Germinal center (tissue), 1 donor: Measurements from ENCODE around the gene DNAAF5.
"Not testable (repeated sequence)": the region's sequence is repeated elsewhere in the genome, so short reads cannot be mapped to it uniquely, and the experiment has no call there.

Experiments
- DNase-seq: peaks from one replicate; pipeline ENCODE4 v3.0.0; 2012; ENCODE audit warnings: mixed read lengths, low spot score

DNAAF5 gene

DNA sequence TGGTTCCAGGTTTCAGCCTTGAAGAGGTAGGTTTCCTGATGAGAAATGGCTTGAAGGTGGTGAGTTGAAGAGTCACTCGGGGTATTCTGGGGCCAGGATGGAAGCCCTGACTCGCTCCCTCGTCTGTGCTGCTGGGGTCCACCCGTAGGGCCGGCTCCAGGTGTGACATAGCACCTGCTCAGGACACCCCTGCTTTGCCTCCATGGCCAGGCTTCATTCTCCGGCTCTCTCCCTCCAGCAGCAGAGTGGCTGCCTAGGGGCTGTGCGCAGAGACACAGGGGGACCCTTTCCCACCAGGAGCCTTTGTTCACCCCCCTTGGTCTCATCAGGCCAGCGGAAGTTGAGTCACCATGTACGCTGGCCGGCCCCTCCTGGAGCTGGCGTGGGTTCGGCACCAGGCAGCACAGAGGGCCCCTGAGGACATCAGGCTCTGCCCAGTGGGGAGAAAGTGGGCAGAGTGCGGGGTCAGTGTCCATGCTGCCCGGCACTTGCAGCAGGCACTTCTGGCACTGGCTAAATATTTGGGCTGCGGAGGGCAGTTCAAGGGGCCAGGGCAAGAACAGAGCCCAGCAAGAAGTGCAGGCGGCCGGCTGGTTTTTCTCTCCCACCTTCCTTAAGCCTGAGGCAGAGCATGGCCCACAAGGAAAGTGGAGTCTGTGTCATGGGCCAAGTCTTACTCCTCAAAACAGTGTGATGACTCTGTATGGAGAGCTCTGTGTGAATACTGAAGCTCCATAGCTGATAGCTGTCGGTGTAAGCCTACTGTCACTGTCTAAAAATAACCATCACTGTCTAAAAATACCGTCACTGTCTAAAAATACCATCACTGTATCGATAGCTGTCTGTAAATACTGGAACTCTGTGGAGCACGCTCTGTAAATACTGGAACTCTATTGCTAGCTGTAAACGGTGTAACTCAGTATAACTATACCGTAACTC, 4.3 kb downstream of the DNAAF5 start:
- DNase-seq = no peak

DNA sequence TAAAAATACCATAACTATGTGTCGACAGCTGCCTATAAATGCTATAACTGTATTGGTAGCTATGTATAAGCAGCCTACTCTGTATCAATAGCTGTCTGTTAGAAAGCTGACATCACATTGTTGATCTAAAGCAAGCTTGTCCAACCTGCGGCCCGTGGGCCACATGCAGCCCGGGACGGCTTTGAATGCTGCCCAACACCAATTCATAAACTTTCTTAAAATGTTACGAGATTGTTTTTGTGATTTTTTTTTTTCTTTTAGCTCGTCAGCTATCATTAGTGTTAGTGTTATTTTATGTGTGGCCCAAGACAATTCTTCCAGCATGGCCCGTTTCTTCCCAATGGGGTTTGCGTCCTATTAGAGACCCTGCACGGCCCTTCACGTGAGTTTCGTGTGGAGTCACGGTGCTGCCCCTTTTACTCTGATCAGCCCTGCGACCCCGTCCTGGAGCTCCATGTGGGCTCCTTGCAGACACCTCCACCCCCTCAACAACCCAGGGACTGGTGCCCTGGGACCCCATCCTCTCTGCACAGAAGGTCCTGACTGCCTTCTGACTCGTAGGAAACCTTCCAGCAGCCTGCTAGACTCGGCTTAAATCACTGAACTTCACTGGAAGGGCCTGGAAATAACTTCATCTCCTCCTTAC, 5.1 kb downstream of the DNAAF5 start:
- DNase-seq = no peak

DNA sequence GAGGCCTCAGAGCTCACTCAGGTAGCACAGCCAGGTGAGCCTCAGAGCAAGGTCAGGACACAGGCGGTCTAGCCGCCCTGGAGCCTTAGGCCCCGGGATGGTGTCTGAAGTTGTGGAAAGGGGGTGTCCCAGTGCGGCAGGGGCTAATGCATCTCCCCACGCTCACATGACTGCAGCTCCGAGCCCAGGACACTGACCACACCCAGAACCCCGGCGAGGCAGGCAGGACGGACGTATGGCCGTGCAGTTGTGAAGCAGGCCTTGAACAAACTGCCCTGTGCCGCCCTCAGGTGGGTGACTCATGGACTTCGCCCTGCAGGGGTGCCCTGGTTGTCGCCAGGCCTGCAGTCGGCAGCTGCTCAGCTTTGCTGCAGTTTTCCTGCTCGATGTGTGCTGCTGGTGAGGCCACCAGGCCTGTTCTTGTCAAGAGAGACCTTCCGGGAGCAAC, 5.6 kb downstream of the DNAAF5 start:
- no peak for DNase-seq

DNA sequence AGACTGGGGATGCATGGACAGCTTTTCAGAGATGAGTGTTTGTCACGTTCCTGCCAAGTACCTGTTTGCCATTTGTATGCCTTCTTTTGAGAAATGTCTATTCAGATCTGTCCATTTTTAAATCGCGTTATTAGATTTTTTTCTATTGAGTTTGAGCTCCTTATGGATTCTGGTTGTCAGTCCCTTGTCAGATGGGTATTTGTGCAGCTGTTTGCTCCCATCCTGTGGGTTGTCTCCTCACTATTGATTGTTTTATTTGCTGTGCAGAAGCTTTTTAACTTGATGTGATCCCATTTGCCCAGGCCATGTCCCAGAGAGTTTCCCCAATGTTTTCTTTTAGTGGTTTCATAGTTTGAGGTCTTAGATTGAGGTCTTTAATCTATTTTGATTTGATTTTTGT, 6.1 kb downstream of the DNAAF5 start:
- no peak for DNase-seq

DNA sequence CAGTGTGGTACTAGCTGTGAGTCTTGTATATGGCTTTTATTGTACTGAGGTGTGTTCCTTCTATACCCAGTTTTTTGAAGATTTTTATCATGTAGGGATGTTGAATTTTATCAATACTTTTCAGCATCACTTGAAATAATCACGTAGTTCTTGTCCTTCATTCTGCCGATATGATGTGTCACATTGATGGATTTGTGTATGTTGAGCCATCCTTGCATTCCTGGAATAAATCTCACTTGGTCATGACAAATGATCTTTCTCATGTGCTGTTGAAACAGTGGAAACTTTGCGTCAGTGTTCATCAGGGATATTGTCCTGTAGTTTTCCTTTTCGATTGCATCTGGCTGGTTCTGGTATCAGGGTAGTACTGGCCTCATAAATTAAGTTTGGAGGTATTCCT, 7.7 kb downstream of the DNAAF5 start:
- DNase-seq = no peak

DNA sequence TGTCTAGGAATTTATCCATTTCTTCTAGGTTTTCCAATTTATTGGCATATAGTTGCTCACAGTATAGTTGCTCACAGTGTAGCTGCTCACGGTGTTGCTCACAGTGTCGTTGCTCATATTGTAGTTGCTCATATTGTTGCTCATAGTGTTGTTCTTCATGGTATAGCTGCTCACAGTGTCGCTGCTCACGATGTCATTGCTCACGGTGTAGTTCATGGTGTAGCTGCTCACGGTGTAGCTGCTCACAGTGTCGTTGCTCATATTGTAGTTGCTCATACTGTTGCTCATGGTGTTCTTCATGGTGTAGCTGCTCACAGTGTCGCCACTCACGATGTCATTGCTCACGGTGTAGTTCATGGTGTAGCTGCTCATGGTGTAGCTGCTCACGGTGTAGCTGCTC, 8.3 kb downstream of the DNAAF5 start:
- no peak for DNase-seq

DNA sequence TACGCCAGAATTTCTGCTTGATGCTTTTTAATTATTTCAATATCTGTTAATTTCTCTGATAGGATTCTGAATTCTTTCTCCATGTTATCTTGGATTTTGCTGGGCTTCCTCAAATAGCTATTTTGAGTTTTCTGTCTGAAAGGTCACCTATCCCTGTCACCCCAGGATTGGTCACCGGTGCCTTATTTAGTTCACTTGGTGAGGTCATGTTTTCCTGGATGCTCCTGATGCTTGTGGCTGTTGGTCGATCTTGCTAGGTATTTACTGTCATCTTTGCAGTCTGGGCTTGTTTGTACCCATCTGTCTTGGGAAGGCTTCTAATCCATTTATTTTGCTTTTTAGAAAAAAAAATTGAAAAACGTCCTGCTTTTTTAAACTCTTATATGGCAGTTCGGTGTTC, 11.7 kb downstream of the DNAAF5 start:
- DNase-seq = no peak

DNA sequence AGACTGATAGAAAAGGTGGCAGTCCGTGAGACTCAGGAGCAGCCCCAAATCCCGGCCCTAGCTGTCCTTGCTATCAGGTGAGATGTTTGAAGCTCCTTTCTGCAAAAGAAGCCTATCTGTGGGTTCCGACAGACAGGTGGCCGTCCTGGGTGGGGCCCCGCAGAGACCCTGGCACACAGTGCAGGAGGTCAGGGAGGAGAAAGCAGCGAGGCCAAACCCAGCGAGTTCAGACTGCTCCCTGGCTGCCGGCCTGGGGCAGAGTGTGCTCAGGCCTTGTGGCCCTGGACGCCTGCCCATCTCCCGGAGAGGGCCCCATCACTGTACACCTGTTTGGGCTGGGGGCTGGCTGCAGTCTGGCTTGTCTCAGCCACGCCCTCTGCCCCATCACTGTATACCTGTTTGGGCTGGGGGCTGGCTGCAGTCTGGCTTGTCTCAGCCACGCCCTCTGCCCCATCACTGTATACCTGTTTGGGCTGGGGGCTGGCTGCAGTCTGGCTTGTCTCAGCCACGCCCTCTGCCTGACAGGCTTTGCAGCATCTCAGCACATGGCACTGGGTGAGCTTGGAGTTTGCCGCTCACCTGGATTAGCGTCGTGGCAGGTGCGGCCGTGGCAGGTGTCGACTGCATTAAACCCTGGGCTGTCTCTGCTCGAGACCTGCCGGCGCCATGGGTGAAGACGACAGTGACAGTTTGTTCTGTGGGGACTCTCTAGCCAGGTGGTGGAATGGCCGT, 12.4 kb downstream of the DNAAF5 start:
- DNase-seq = no peak

DNA sequence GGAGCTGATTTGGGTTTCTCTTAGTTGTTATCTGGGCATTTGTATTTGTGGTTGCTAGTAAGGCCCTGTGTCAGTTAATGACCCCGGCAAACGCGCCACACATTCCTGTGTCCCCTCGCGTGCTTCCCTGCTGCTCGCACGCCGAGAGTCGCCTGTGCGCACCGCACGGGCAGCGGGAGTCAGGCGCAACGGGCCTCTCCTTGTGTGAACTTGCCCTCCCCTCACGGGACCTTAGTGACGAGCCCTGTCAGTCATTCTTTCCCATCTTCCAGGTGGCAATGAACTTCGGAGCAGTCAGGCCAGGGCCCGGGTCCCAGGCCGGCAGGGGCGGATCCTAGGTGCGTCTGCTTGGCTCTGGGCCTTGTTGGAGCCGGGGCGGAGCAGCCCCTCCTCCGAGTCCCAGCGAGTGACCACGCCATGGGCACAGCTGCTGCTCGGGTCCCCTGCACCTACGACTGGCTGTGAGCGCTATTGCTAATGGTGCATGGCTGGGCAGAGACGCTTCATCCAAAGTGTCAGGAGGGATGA, 13.0 kb downstream of the DNAAF5 start:
- DNase-seq = no peak

DNA sequence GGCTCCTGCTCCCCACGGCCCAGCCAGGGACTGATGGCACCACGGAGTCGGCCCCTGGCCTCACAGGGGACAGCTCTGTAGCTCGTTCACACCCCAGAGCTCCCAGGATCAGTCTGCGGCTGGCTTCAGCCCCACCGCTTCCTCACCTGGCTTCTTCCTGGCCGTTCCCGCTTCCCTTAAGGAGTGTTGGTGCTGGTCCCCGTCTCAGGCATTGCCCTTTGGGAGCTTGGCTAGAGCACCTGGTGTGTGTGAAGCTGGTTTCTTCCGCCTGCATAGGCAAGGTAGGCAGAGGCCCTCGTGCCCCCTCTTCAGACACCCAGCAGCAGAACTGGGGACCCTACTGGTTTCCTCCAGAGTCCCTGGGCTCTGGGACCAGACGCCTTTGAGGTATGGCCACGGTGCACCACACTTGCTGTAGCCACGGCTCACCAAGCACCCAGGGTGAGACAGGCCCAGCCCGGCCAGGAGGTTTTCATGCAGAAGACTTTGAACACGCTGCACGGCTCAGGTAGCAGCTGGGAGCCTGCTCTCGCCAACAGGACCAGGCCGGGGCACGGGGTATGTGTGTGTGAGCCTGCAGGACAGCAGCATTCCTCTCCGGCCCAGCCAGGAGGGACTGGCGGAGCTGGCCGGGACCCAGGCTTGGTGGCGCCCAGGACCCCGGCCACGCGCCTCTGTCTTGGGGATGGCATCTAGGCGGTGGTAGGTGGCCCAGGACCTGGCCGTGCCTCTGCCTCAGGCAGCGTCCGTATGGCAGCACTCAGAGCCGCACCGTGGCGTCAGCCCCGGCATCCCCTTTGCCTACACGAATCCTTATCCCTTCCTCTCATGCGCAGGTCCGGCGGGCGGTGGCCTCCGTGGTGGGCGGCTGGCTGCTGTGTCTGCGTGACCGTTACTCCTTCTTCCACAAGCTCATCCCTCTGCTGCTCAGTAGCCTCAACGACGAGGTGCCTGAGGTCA, 13.8 kb downstream of the DNAAF5 start:
- no peak for DNase-seq

DNA sequence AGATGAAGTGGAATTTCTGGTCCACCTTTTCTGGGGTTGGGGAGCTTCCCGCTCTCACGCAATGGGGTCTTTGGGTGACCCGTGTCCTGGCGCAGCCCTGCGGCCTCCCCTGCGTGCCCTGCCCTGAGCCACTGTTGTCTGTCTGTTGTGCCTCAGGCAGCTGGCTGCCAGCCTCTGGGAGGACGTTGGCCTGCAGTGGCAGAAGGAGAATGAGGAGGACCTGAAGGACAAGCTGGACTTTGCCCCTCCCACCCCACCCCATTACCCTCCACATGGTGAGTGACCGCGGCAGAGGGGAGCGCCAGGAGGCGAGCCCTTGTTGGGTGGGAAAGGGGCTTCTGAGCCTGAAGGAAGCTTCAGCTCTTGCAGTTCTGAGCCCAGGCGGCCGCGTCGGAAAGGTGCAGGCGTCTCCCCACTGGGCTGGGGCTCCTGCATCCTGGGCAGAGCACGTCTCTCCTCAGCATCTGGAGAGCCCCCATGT, 14.7 kb downstream of the DNAAF5 start:
- no peak for DNase-seq

DNA sequence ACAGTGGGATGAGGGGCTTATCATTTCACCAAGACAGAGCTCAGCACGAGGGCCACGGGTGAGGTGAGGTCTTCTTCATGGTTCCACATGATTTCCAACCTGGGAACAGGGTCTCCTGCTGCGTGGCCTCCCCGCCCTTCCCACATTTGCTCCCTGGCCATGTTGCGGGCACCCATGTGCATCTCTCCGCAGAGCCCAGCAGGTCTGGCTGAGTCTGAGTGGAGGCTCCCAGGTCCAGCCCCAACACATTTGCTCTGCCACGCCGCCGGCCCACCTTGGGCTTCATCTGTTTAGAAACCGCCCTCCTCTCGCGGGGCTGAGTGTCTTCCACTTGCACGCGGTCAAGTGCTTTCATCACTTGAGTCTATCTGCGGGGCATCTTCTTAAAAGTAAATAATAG, 15.4 kb downstream of the DNAAF5 start:
- DNase-seq = no peak

DNA sequence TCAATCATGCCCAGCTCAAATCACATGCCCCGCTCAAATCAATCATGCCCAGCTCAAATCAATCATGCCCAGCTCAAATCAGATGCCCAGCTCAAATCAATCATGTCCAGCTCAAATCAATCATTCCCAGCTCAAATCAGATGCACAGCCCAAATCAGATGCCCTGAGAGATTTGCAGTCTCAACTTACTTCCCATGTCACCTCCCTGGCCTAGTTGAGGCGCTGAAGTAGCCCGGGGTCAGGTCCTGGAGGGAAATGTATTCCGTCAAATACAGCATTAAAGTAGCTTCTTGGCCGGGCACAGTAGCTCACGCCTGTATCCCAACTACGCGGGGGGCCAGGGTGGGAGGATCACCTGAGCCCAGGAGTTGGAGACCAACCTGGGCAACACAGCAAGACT, 16.3 kb downstream of the DNAAF5 start:
- no peak for DNase-seq

DNA sequence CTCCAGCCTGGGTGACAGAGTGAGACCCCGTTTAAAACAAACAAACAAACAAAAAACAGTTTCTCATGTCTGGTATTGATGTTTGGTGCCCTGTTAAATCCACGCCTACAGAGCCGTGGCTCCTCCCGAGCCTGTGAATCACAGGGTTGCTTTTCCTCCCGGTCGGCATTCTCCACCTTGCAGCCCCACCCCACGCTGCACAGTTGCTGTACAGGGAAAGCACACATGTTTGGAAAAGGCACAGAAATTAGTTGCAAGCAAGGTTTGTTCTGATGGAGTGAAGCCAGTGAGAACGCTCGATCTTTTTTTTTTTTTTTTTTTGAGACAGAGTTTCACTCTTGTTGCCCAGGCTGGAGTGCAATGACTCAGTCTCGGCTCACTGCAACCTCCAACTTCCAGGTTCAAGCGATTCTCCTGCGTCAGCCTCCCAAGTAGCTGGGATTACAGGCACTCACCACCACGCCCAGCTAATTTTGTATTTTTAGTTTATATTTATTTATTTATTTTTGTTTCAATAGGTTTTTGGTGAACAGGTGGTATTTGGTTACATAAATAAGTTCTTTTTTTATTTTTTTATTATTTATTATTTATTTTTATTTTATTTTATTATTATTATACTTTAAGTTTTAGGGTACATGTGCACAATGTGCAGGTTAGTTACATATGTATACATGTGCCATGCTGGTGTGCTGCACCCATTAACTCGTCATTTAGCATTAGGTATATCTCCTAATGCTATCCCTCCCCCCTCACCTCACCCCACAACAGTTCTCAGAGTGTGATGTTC, 17.0 kb downstream of the DNAAF5 start:
- not testable (repeated sequence) for DNase-seq

DNA sequence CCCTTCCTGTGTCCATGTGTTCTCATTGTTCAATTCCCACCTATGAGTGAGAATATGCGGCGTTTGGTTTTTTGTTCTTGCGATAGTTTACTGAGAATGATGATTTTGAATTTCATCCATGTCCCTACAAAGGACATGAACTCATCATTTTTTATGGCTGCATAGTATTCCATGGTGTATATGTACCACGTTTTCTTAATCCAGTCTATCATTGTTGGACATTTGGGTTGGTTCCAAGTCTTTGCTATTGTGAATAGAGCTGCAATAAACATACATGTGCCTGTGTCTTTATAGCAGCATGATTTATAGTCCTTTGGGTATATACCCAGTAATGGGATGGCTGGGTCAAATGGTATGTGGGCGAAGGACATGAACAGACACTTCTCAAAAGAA, 17.6 kb downstream of the DNAAF5 start:
- not testable (repeated sequence) for DNase-seq

DNA sequence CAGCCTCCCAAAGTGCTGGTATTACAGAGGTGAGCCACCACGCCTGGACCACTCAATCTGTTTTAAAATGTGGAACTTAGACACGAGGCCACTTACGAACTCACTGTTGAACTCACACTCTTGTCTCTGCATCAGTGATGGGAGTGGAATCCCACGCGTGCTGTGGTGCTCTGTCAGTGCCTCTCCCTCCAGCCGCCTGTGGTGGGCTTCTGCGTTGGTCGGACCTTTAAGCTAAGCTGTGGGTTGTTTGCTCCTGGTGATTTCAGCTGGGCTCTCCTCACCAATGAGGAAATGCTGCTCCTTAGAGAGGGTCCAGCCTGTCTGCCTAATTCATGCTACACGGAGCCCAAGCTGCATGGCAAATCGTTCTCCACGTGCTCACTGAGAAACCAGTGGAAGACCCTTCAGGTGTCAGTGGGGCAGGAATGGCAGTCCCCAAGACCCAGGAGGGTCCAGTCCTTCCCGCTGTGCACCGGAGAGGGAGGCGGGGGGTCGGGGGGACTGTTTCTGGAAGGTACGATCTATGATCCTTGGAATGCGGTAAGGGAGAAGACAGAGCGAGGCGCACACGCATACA, 18.4 kb downstream of the DNAAF5 start:
- DNase-seq = no peak

DNA sequence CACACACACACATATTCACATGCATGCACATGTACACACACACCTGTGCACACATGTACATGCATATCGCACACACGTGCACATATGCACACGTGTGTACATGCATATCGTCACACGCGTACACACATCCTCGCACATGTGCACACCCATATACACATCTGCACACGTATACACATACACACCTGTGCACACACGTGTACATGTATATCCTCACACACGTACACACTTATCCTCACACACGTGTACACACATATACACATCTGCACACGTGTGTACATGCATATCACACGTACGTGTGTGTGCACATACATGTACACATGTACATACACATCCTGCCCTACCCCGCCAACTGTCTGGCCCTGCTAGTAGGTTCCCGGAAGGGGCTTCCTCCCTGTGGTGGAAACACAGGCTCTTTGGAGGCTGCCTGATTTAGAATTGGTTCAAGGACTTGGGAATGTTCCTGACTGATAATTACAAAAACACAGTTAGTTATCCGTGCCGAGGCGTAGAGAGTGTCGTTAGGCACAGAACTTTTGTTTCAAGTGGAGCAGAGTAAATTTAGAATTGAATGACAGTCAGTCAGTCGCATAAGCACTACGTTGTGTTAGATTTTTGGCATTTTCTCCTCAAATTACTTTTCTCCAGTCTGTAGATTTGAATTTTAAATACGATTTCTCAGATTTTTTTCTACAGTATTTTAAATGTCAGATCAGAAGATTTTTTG, 19.1 kb downstream of the DNAAF5 start:
- DNase-seq = no peak

DNA sequence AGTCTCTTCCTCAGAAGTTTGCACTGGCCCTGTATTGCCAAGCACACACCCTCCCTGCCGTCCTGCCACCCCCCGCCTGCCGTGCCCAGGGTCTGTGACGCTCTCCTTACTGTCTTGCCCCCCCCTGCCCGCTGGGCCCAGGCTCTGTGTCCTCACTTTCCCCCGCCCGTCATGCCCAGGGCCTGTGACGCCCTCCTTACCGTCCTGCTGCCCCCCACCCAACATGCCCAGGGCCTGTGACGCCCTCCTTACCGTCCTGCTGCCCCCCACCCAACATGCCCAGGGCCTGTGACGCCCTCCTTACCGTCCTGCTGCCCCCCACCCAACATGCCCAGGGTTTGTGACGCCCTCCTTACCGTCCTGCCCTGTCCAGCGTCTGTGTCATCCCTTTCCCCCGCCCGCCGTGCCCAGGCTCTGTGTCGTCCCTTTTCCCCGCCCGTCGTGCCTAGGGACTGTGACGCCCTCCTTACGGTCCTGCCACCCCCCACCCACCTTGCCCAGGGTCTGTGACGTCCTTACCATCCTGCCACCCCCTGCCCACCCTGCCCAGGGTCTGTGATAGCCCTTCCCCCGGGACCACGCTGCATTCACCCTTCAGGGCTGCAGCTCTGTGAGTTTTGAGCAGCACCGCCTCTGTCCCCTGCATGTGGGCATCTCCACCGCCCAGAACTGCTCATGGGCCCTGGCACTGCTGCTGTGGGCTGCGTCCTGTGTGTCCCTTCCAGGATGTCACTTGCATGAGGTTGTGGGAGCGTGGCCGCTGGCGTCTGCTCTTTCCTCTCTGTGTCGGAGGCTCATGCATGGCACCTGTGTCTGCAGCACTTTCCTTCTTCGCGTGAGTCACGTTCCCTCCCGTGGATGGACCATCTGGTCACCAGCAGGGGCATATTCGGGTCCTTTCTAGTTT, 19.9 kb downstream of the DNAAF5 start:
- no peak for DNase-seq
